Stimulated activated CD4-positive, alpha-beta T cell treated with anti-CD3 and anti-CD28 coated beads, Interleukin-1b, Interleukin-23, amount 100 ng/mL, for 48 hours (primary cell): ENCODE results near the gene PIP5K1A.
"Not testable (repeated sequence)": the region's sequence is repeated elsewhere in the genome, so short reads cannot be mapped to it uniquely, and the experiment has no call there.

Source experiments
- DNase-seq: peaks from one replicate; pipeline ENCODE4 v3.0.0-alpha.2; 2020

Gene PIP5K1A

DNA sequence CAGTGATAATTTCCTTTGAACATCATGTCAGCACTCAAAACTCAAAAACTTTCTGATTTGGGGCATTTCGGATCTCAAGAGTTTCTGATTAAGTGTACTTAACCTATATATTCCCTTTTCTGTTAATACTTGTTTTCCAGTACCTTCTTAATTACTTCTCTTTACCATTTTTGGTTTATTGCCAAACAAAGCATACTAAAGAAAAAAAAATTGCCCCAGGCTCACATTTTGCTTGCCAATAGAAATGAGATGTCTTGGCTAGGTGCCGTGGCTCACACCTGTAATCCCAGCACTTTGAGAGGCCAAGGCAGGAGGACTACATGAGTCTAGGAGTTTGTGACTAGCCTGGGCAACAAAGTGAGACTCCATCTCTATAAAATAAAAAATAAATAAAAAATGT, 61.0 kb downstream of the PIP5K1A start:
- no peak for DNase-seq

DNA sequence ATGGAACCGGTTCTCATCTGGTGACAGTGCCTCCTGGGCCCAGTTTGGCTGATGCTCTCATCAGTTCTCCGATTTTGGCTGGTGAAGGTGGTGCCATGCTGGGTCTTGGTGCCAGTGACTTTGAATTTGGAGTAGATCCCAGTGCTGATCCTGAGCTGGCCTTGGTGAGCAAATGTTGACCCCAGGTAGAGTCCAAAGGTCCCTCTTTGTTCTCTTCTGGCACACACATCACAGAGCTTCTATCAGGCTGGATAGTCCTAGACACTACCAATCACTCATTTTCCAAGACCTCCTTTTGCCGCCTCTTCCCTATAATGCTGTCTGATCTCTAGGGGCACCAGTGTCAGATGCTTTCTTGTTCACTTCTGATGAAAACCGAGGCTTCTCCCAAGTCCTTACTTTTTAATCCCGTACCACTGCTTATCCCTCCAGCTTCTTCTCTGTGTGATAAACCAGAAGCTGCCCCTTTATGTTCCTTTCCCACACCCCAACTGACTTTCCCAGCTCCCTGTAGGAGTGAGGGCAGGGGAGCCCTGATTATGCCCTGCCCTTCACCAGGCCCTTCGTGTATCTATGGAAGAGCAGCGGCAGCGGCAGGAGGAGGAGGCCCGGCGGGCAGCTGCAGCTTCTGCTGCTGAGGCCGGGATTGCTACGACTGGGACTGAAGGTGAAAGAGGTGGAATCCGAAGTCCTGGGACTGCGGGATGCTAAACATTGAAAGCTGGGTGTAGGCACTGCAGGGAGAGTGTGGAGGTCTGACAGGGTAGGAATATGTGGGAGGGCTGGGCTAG, 67.3 kb downstream of the PIP5K1A start:
- DNase-seq, result no peak

DNA sequence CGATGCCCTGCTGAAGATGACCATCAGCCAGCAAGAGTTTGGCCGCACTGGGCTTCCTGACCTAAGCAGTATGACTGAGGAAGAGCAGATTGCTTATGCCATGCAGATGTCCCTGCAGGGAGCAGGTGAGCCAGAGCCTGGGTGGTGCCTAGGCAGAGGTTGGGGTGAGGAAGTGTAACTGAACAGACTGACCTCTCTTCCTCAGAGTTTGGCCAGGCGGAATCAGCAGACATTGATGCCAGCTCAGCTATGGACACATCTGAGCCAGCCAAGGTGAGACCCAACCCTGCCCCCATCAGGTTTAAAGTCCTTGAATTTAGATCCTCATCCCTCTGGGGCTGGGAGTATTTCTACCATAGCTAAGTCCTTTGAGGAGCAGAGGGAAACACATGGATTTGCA, 68.0 kb downstream of the PIP5K1A start:
- DNase-seq, result no peak

- no peak for DNase-seq
Measured at GRCh38 chr1:151266821-151267220, 68.5 kb downstream of the PIP5K1A start.

DNA sequence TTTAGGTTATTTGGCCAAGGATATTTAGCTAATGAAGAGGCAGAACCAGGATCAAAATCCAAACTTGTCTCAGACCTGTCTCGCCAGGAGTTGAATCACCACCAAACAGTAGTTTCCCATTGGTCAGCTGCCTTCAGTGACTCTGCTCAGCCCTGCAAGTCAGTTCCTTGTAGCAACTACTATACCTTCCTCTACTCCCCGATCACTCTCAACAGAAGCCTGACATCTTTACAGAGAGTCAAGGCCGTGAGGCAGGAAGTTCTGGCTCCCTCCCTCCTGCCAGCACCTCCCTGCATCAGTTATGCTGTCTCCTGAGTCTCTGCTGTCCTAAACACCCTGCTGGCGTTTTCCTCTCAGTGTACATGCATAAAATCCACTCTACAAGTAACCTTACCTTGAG, 69.4 kb downstream of the PIP5K1A start:
- DNase-seq, result no peak

- no peak for DNase-seq
Measured at GRCh38 chr1:151273924-151274466, 75.6 kb downstream of the PIP5K1A start.

DNA sequence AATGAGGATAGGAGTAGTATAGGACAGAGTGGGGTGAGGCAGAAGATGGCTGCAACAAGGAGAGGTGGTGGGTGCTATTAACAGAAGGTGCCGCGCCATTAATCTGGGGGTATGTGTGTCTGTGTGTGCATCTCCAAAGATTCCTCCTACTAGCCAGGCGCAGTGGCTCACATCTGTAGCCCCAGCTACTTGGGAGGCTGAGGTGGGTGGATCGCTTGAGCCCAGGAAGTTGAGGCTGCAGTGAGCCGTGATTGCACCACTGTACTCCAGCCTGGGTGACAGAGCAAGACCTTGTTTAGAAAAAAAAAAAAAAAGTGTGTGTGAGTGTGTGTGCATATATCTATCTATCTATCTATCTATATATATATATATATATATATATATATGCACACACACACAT, 77.0 kb downstream of the PIP5K1A start:
- not testable (repeated sequence) for DNase-seq

GRCh38 chr1:151277249-151277648, 78.9 kb downstream of the PIP5K1A start:
- DNase-seq, result peak; percentile 20

- peak; percentile 97 for DNase-seq
Measured at GRCh38 chr1:151281225-151281968, 83.0 kb downstream of the PIP5K1A start.

- peak; percentile 99 for DNase-seq
Measured at GRCh38 chr1:151281969-151282882, 83.9 kb downstream of the PIP5K1A start, which contains the start of gene ZNF687. TSS of gene ZNF687 (plus strand) at chr1:151282299. CDS start at chr1:151286292, 3,993 bp downstream.

GRCh38 chr1:151282883-151283725, 84.8 kb downstream of the PIP5K1A start:
- peak; percentile 20 for DNase-seq

DNA sequence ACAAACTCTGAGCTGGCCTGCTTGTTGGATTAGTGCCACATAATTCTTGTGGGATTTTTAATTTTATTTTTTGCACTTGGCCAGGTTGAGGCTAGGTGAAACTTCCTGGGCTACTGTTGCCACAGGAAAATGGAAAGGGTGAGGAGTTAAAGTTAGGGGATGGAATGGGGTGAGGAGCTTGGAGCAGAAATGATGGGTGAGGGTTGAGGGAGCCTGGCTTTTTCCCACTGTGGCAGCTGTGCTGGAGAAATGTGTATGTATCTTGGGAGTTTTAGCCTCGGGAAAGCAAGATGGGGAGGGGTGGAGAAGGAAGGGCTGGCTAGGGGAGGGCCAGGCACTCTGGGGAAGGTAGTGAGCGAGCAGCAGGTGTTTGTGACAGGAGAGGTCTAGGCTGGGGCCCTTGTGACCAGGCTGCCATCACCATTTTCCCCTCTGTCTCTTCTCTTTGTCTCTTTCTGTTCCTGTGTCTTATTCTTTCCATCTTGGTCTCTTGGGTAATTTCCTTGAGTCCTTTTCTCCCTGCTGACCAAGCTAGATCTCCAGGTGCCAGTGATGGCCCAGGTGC, 85.7 kb downstream of the PIP5K1A start:
- DNase-seq, result no peak

- DNase-seq, result no peak
Measured at GRCh38 chr1:151286619-151287340, 88.4 kb downstream of the PIP5K1A start.

DNA sequence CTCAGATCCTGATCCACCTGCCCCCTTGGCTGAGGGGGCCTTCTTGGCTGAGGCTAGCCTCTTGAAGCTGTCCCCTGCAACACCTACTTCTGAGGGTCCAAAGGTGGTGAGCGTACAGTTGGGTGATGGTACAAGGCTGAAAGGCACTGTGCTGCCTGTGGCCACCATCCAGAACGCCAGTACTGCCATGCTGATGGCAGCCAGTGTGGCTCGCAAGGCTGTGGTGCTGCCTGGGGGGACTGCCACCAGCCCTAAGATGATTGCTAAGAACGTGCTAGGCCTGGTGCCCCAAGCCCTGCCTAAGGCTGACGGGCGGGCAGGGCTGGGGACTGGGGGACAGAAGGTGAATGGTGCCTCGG, 89.0 kb downstream of the PIP5K1A start:
- DNase-seq, result no peak

- DNase-seq, result no peak
Measured at GRCh38 chr1:151287767-151288500, 89.6 kb downstream of the PIP5K1A start.

DNA sequence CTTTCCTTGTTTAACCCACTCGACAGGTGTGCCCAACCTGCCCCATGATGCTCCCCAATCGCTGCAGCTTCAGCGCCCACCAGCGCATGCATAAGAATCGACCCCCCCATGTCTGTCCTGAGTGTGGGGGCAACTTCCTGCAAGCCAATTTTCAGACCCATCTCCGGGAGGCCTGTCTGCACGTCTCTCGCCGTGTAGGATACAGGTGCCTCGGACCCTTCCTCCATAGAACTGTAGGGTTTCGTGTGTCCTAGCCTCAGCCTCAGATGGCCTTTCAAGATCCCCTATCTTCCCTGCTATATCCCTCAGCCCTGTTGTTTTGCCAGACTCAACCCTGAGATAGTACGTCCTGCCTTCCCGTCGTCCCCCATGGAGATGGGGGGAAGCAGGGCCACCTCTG, 90.2 kb downstream of the PIP5K1A start:
- no peak for DNase-seq

DNA sequence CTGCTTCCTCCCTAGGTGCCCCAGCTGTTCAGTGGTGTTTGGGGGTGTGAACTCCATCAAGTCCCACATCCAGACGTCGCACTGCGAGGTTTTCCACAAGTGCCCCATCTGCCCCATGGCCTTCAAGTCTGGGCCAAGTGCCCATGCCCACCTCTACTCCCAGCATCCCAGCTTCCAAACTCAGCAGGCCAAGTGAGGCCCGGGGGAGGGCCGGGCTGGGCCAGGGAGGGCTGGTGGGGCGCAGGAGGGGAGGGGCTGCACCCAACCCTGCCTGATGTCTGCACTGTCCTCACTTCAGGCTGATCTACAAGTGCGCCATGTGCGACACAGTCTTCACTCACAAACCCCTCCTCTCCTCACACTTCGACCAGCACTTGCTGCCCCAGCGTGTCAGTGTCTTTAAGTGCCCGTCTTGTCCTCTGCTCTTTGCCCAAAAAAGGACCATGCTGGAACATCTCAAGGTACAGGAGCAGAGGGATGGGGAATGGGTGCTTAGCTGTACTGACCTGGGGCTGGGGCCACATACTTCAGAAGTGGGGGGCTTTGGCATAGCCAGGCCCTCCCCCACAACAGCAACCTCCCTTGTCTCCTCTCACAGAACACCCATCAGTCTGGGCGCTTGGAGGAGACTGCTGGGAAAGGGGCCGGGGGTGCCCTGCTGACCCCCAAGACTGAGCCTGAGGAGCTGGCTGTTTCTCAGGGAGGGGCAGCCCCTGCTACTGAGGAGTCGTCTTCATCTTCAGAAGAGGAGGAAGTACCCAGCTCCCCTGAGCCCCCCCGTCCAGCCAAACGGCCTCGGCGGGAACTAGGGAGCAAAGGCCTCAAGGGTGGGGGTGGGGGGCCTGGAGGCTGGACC, 91.0 kb downstream of the PIP5K1A start:
- DNase-seq, result no peak

DNA sequence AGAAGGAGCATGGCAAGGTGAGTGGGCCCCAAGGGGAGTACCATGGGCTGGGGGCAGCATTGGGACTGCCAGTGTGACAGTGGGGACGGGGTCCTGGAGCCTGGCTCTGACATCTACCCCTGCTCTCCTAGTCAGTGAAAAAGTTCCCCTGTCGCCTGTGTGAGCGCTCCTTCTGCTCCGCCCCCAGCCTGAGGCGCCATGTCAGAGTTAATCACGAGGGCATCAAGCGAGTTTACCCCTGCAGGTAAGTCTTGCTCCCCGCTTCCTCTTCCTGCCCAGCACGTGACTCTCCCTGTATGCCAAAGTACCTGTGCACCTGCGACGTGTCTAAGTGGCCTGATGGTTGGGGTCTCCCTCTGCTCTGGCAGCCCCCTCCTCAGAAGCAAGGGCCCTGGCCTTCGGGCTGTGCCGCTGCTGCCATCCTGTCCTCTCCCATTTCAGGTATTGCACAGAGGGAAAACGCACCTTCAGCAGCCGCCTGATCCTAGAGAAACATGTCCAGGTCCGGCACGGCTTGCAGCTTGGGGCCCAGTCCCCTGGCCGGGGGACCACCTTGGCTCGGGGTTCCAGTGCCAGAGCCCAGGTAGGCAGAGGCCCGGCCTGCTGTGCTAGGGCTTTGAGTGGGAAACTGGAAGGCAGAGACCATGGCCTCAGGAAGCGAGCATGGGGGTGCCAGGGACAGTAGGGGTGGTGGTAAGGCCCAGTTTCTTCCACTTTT, 91.8 kb downstream of the PIP5K1A start:
- no peak for DNase-seq
